NCI-H345 treated with DMSO at 0.1 percent for 48 hours (cell line): ENCODE measurements around the gene PRSS21.

ENCODE experiments used
- DNase-seq: peaks from one replicate; lab custom pipeline; 2025; ENCODE audit not compliant: unreplicated experiment; lab: John Stamatoyannopoulos, UW

Gene PRSS21

GRCh38 chr16:2816751-2817339 is at the start of gene PRSS21:
PRSS21 (plus strand) TSS chr16:2817237; CDS start chr16:2817269, 32 bp downstream.
- DNase-seq: no peak

GRCh38 chr16:2767891-2768290 is 49.1 kb upstream of the PRSS21 start:
- DNase-seq: no peak

- DNase-seq: no peak
Observed at GRCh38 chr16:2768403-2769089, 48.5 kb upstream of the PRSS21 start.

GRCh38 chr16:2769100-2769529 is 47.9 kb upstream of the PRSS21 start:
- no peak for DNase-seq

- DNase-seq: no peak
Observed at GRCh38 chr16:2769675-2770056, 47.4 kb upstream of the PRSS21 start.

GRCh38 chr16:2770057-2770951 is 46.7 kb upstream of the PRSS21 start:
- no peak for DNase-seq

GRCh38 chr16:2771496-2772402 is 45.3 kb upstream of the PRSS21 start:
- DNase-seq: no peak

- no peak for DNase-seq
Observed at GRCh38 chr16:2773188-2773968, 43.7 kb upstream of the PRSS21 start.

GRCh38 chr16:2774161-2774891 is 42.7 kb upstream of the PRSS21 start:
- DNase-seq: no peak

GRCh38 chr16:2775131-2775716 is 41.8 kb upstream of the PRSS21 start:
- DNase-seq: no peak

- DNase-seq: no peak
Observed at GRCh38 chr16:2775765-2776499, 41.1 kb upstream of the PRSS21 start.

- DNase-seq: no peak
Observed at GRCh38 chr16:2776500-2777139, 40.4 kb upstream of the PRSS21 start.

- DNase-seq: peak; percentile 48
Observed at GRCh38 chr16:2777231-2777902, 39.7 kb upstream of the PRSS21 start, which contains the start of gene ELOB. ELOB (minus strand) TSS chr16:2777280; CDS start chr16:2777239, 41 bp downstream.

GRCh38 chr16:2777903-2778629 is 39.0 kb upstream of the PRSS21 start:
- no peak for DNase-seq

GRCh38 chr16:2778630-2778958 is 38.4 kb upstream of the PRSS21 start:
- DNase-seq: no peak

- no peak for DNase-seq
Observed at GRCh38 chr16:2779151-2779920, 37.7 kb upstream of the PRSS21 start.
